Uterus (tissue), 2 donors: ENCODE measurements around the gene TAS2R41.

Source experiments
- POLR2A ChIP-seq, 2 donors: fragments of 450-650 bp; IDR thresholded peaks; one replicate each; pipeline ENCODE4 v1.6.1; 2016; ENCODE audit warnings: antibody characterized with exemption in 2 of 2, mild to moderate bottlenecking in 1 of 2, moderate library complexity in 1 of 2
- TF ChIP-seq, protein P1 (sequence below), 4 experiments: fragments of 200-600 bp in 2 of 4; fragments of 450-650 bp in 2 of 4; sonication (generic) in 2 of 4; IDR thresholded peaks; one replicate each; pipeline ENCODE4 v1.5.1; 2016 to 2019; ENCODE audit warnings: antibody characterized with exemption in 4 of 4, mild to moderate bottlenecking in 2 of 4, moderate library complexity in 1 of 4

DNA sequence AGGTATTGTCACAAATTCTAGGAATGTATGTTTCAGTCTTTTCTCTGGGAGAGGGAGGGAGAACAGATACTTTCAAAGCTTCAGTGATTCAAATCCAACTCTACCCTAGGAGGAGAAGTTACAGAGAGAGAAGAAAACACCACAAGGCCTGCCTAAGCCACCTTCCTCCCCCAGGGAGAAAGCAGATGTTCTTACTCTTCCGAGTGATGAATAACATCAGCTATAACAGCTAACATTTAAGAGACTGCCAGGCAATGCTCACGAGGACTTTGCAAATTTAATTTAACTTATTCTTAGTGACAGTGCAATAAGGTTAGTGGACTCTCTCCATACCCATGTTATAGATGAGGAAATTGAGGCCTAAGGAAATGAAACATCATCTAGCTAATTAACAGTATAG is 36.8 kb downstream of the TAS2R41 start:
- TF ChIP-seq, protein P1, sequence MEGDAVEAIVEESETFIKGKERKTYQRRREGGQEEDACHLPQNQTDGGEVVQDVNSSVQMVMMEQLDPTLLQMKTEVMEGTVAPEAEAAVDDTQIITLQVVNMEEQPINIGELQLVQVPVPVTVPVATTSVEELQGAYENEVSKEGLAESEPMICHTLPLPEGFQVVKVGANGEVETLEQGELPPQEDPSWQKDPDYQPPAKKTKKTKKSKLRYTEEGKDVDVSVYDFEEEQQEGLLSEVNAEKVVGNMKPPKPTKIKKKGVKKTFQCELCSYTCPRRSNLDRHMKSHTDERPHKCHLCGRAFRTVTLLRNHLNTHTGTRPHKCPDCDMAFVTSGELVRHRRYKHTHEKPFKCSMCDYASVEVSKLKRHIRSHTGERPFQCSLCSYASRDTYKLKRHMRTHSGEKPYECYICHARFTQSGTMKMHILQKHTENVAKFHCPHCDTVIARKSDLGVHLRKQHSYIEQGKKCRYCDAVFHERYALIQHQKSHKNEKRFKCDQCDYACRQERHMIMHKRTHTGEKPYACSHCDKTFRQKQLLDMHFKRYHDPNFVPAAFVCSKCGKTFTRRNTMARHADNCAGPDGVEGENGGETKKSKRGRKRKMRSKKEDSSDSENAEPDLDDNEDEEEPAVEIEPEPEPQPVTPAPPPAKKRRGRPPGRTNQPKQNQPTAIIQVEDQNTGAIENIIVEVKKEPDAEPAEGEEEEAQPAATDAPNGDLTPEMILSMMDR (IDR thresholded peaks at IDR 0.05), result no peak
- TF ChIP-seq POLR2A (IDR thresholded peaks at IDR 0.05), result no peak
